ENCODE results near the gene ZP1.

DNA sequence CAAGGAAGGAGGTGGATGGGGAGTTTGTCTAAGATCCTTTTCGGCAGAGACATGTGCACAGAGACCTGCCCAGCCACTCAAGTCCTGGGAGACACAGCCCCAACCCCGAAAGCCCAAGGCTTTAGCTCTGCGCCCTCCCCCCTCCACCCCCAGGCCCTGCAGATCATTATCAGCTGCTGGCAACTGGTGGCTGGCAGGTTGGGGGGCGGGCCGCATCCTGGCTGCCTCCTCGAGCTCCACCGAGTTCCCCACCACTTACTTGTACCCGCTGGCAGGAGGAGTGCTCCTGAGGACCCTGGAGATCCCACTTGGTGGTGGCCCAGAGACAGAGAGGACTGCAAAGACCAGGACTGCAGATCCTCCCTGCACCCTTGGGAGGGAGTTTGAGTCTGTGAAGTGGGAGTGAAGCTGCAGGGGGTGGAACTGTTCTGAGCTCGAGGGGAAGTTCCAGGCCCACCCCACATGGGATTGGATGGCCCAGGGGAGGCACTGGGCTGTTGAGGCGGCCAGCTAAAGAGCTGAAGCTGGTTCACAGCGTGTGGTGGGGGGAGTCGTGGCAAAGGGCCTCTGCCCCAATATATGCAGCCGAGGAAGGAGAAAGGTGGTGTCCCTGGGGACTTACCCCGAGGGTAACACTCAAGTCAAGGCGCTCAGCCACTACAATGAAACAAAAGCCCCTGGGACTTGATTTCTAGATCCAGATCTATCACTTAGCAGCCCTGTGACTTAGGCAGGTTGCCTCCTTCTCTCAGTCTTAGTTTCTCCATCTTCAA lies 45.3 kb upstream of the ZP1 start:
- TF ChIP-seq, protein P1, sequence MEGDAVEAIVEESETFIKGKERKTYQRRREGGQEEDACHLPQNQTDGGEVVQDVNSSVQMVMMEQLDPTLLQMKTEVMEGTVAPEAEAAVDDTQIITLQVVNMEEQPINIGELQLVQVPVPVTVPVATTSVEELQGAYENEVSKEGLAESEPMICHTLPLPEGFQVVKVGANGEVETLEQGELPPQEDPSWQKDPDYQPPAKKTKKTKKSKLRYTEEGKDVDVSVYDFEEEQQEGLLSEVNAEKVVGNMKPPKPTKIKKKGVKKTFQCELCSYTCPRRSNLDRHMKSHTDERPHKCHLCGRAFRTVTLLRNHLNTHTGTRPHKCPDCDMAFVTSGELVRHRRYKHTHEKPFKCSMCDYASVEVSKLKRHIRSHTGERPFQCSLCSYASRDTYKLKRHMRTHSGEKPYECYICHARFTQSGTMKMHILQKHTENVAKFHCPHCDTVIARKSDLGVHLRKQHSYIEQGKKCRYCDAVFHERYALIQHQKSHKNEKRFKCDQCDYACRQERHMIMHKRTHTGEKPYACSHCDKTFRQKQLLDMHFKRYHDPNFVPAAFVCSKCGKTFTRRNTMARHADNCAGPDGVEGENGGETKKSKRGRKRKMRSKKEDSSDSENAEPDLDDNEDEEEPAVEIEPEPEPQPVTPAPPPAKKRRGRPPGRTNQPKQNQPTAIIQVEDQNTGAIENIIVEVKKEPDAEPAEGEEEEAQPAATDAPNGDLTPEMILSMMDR (IDR thresholded peaks at IDR 0.05; ENCODE audit: low read depth, low read length, missing input control), result no peak
- TF ChIP-seq, protein P2, sequence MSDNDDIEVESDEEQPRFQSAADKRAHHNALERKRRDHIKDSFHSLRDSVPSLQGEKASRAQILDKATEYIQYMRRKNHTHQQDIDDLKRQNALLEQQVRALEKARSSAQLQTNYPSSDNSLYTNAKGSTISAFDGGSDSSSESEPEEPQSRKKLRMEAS (IDR thresholded peaks at IDR 0.05), result no peak
- TF ChIP-seq RXRA (IDR thresholded peaks at IDR 0.05), result no peak
- no peak for TF ChIP-seq EGR1 (IDR thresholded peaks at IDR 0.05; ENCODE audit: low read depth in 2 of 2)
- no peak for TF ChIP-seq YY1 (IDR thresholded peaks at IDR 0.05)
- no peak for TF ChIP-seq TAF1 (conservative IDR thresholded peaks at IDR 0.05)
- TF ChIP-seq RAD21 (IDR thresholded peaks at IDR 0.05), result no peak
- no peak for TF ChIP-seq JUND (IDR thresholded peaks at IDR 0.05)
- TF ChIP-seq FOXA1 (IDR thresholded peaks at IDR 0.05), result no peak
- no peak for TF ChIP-seq ZBTB33 (IDR thresholded peaks at IDR 0.05)
- TF ChIP-seq, protein P3, sequence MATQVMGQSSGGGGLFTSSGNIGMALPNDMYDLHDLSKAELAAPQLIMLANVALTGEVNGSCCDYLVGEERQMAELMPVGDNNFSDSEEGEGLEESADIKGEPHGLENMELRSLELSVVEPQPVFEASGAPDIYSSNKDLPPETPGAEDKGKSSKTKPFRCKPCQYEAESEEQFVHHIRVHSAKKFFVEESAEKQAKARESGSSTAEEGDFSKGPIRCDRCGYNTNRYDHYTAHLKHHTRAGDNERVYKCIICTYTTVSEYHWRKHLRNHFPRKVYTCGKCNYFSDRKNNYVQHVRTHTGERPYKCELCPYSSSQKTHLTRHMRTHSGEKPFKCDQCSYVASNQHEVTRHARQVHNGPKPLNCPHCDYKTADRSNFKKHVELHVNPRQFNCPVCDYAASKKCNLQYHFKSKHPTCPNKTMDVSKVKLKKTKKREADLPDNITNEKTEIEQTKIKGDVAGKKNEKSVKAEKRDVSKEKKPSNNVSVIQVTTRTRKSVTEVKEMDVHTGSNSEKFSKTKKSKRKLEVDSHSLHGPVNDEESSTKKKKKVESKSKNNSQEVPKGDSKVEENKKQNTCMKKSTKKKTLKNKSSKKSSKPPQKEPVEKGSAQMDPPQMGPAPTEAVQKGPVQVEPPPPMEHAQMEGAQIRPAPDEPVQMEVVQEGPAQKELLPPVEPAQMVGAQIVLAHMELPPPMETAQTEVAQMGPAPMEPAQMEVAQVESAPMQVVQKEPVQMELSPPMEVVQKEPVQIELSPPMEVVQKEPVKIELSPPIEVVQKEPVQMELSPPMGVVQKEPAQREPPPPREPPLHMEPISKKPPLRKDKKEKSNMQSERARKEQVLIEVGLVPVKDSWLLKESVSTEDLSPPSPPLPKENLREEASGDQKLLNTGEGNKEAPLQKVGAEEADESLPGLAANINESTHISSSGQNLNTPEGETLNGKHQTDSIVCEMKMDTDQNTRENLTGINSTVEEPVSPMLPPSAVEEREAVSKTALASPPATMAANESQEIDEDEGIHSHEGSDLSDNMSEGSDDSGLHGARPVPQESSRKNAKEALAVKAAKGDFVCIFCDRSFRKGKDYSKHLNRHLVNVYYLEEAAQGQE (IDR thresholded peaks at IDR 0.05), result no peak
- no peak for TF ChIP-seq GABPA (IDR thresholded peaks at IDR 0.05 in 1 of 2, conservative IDR thresholded peaks at IDR 0.05 in 1 of 2)
- TF ChIP-seq NR2F2 (IDR thresholded peaks at IDR 0.05), result no peak
- no peak for TF ChIP-seq SP1 (IDR thresholded peaks at IDR 0.05)

Data from liver (tissue), 3 donors.